T-cell (primary cell): ENCODE data around the gene GALNT6. TPM values are rescaled to one million over a fixed set of nuclear protein-coding genes. Genes with fewer than 3 reads are reported as not detected.
A peak's percentile ranks its signal among the peaks of the same experiment; 100 is the strongest.

Experiments
- ATAC-seq, 4 experiments: fragments of 200-7000 bp in 3 of 4; fragments of 150-1000 bp in 1 of 4; cut with Tn5 transposase; replicated peaks in 1 of 4; 1 replicate in 3 of 4; 2 replicates in 1 of 4; pipeline ENCODE4 v1.10.0; 2021; ENCODE audit warnings: moderate library complexity in 3 of 4, mild to moderate bottlenecking in 2 of 4, moderate number of reproducible peaks in 1 of 4
- CTCF ChIA-PET, 2 donors: fragments of 300-600 bp; sonication (Branson Sonifier 250); formaldehyde crosslinking; loops; one replicate each; lab custom pipeline; 2022; ENCODE audit warnings: antibody characterized with exemption in 2 of 2; lab: Charles Lee
- POLR2A ChIA-PET, 2 donors: fragments of 300-600 bp; sonication (Branson Sonifier 250); formaldehyde crosslinking; loops; one replicate each; lab custom pipeline; 2022; ENCODE audit warnings: antibody characterized with exemption in 2 of 2; lab: Charles Lee
- DNase-seq, 35 experiments: peaks; one replicate each; pipeline versions ENCODE4 v3.0.0 to v3.0.0-alpha.2; 2013 to 2023
- H3K27ac ChIP-seq: one replicate; pipeline ENCODE4 v1.5.1; 2013; ENCODE audit warnings: low read length
- H3K27me3 ChIP-seq, 2 experiments: replicated peaks in 1 of 2; 1 replicate in 1 of 2; 2 replicates in 1 of 2; pipeline versions ENCODE4 v1.6.1 to v1.7.0; 2013; ENCODE audit warnings: low read length in 1 of 2, mixed read lengths in 1 of 2; ENCODE audit not compliant: control insufficient read depth in 2 of 2, insufficient read depth in 2 of 2; ENCODE audit errors: extremely low read depth in 1 of 2
- H3K36me3 ChIP-seq, 2 donors: 1 replicate in 1 of 2; 2 replicates in 1 of 2; pipeline versions ENCODE4 v1.6.1 to v1.7.0; 2013; ENCODE audit warnings: low read length in 1 of 2; ENCODE audit not compliant: control insufficient read depth in 2 of 2, insufficient read depth in 1 of 2; ENCODE audit errors: extremely low read depth in 1 of 2
- H3K4me1 ChIP-seq, 2 experiments: 1 replicate in 1 of 2; 2 replicates in 1 of 2; pipeline versions ENCODE4 v1.6.1 to v1.7.0; 2013; ENCODE audit warnings: low read length in 2 of 2, mixed read lengths in 1 of 2; ENCODE audit not compliant: insufficient read depth in 2 of 2, control insufficient read depth in 1 of 2; ENCODE audit errors: extremely low read depth in 1 of 2
- H3K4me3 ChIP-seq, 2 donors: 1 replicate in 1 of 2; 2 replicates in 1 of 2; pipeline versions ENCODE4 v1.5.1 to v1.7.0; 2013; ENCODE audit warnings: mild to moderate bottlenecking in 2 of 2, low read length in 1 of 2, moderate library complexity in 1 of 2; ENCODE audit not compliant: control insufficient read depth in 1 of 2; ENCODE audit errors: extremely low read depth in 1 of 2
- H3K9me3 ChIP-seq: 2 replicates; pipeline ENCODE4 v1.7.0; 2013
- H3K27ac Mint-ChIP-seq, 2 donors: one replicate each; pipeline ENCODE4 v1.8.0; 2020 to 2021; ENCODE audit warnings: mild to moderate bottlenecking in 2 of 2, mixed read lengths in 2 of 2
- H3K27me3 Mint-ChIP-seq, 2 donors: one replicate each; pipeline ENCODE4 v1.8.0; 2021 to 2022; ENCODE audit warnings: mixed read lengths in 2 of 2
- H3K36me3 Mint-ChIP-seq: one replicate; pipeline ENCODE4 v1.8.0; 2021; ENCODE audit warnings: mixed read lengths
- H3K4me1 Mint-ChIP-seq, 3 donors: one replicate each; pipeline ENCODE4 v1.8.0; 2020 to 2022; ENCODE audit warnings: mixed read lengths in 3 of 3, mild to moderate bottlenecking in 1 of 3
- H3K4me3 Mint-ChIP-seq, 3 donors: one replicate each; pipeline ENCODE4 v1.8.0; 2020 to 2022; ENCODE audit warnings: mild to moderate bottlenecking in 3 of 3, mixed read lengths in 3 of 3, moderate library complexity in 3 of 3
- H3K9me3 Mint-ChIP-seq, 3 donors: one replicate each; pipeline ENCODE4 v1.8.0; 2020 to 2022; ENCODE audit warnings: mixed read lengths in 3 of 3
- WGBS: methylation state at CpG from one replicate; pipeline ENCODE4 v1.1.5; 2013; ENCODE audit warnings: missing lambda C conversion rate; ENCODE audit not compliant: insufficient coverage; 5-methylcytosine and 5-hydroxymethylcytosine counted together
- total RNA-seq, 35 experiments: library from RNA in 6 of 35; stranded (reverse) in 6 of 35; fragments of 120-200 nt in 1 of 35; gene quantifications; one replicate each; pipeline versions ENCODE4 v1.2.1 to v1.2.4 and lab custom pipeline; 2013 to 2026

Gene GALNT6
- total RNA-seq, 5 donors from 2014 or later (not counting 1 experiment from before 2014, with no cell fraction given) = 5.3 to 19.6 (median 7.9) TPM

DNA sequence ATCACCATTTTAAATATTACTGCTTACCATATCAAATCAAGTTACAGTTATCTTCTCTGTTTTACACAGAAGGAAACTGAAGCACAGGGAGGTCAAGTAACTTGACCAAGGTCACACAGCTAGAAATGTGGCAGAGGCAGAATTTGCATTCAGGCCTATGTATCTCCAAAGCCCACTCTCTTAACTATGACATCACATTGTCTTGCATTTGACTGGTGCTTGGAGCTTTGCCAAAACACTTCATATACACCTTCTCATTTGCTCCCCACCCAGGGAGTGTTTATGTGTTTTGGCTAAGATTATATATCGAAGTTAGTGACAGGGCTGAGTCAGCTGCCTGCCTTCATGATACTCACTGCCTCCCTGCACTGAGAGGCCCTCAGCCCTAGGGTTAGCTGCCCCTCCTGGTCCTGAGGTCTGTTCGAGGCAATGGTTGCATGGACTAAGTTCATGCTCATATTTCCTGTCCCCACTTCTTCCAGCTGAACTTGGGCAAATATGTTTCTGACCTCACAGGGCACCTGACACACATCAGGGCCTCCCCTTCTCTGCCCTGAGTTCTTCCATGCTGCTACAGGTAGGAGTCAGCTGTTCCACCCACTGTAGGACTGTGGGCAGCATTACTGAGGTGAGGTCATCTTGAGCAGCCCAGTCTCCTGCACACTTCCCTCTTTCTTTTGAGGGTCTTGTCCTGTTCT lies 1.8 kb downstream of the GALNT6 start:
- no peak overlapping the region for H3K27ac ChIP-seq
- no peaks in the 10 kb centered on the region for H3K9me3 ChIP-seq
- Mint-ChIP-seq H3K4me3 (peak overlapping the region in 2 of 3 donors; percentile 39 to 94), H3K27ac (peak overlapping the region; percentile 72 to 74), H3K9me3 (no peaks in the 10 kb centered on the region), H3K27me3 (no peaks in the 10 kb centered on the region), H3K36me3 (no peaks in the 10 kb centered on the region), H3K4me1 (peaks cover 65 to 78% (median 73%) of the 10 kb centered on the region in 3 donors)
- peaks cover 32 to 51% of the 10 kb centered on the region in 2 experiments for H3K4me1 ChIP-seq
- peak in 2 of 35 experiments; percentile 30 to 56 for DNase-seq
- no peaks in the 10 kb centered on the region for H3K36me3 ChIP-seq
- H3K27me3 ChIP-seq = no peaks in the 10 kb centered on the region
- no peak for ATAC-seq
- H3K4me3 ChIP-seq = no peak overlapping the region
- ChIA-PET CTCF (interaction anchor here in 1 of 2 donors (1.1 kb wide), 1 partner anchor 20 kb away, joined by 9 read pairs; no protein-coding TSS in a partner anchor), POLR2A (no interaction called here)
- WGBS = 29% methylated on average over 1 of the region's 2 CpGs

DNA sequence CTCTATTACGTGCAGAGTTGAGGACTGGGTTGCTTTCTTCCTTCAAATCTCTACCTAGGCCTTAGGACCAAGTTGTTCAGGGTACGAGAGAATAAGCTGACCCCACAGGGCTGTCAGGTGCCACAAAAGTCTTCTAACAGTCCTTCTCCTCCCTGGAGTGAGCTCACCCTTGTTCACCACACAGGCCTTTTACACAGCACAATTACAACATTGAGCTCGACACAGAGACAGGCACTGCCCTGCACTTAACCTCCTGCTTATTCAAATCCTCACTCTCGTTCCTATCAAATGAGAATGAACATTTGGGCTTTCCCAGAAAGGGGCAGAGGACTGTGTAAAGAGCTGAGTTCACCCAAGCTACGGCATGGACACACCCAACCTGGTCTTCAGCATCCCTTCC lies 2.4 kb downstream of the GALNT6 start:
- Mint-ChIP-seq H3K4me3 (peak overlapping the region in 1 of 3 donors; percentile 4), H3K4me1 (peaks cover 63 to 78% (median 72%) of the 10 kb centered on the region in 3 donors), H3K27ac (peak overlapping the region; percentile 29 to 46), H3K27me3 (no peaks in the 10 kb centered on the region), H3K36me3 (no peaks in the 10 kb centered on the region), H3K9me3 (no peaks in the 10 kb centered on the region)
- ATAC-seq (no peak), DNase-seq (no peak)
- ChIA-PET CTCF (interaction anchor here in 1 of 2 donors (1.1 kb wide), 1 partner anchor 20 kb away, joined by 9 read pairs; no protein-coding TSS in a partner anchor), POLR2A (interaction anchor here in 1 of 2 donors (0.6 kb wide), 1 partner anchor 22 kb away, joined by 3 read pairs; no protein-coding TSS in a partner anchor)
- peaks cover 34 to 50% of the 10 kb centered on the region in 2 experiments for H3K4me1 ChIP-seq
- no peak overlapping the region for H3K27ac ChIP-seq
- 94% methylated on average over 3 of the region's 5 CpGs for WGBS
- no peaks in the 10 kb centered on the region for H3K9me3 ChIP-seq
- H3K4me3 ChIP-seq = no peak overlapping the region
- H3K27me3 ChIP-seq = no peaks in the 10 kb centered on the region
- H3K36me3 ChIP-seq = no peaks in the 10 kb centered on the region

DNA sequence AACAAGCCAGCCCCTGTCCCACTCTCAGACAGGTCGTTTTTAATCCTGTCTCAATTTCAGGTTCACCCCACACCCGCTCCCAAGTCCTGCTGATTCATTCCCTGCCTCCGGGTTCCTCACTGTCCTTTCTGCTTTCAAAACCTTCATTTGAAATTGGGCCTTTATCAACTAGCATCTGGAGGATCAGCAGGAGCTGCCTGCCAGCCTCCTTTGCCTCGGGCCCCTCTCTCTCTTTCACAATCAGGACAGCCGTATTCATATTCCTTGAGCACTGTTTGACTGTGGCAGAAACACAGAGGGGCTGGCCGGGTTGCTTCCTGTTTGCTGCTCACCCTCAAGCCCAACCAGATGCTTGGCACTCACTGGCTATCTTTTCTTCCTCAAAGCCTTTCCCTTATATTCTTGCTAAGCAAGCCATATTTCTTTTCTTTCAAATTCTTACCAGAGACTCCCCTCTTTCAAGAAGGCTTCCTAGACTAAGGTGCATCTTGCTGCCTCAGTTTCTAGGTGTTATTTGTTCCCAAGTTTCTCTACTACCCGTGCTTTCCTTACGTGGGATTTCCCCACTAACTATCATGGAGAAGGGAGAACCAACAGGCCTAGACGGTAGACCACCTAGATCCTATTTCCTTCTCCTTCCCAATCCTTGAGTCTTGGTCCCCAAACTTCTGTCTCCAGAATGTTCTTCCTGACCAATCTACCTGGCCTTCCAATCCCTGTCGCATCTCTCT lies 3.0 kb downstream of the GALNT6 start:
- H3K9me3 ChIP-seq = no peaks in the 10 kb centered on the region
- peak overlapping the region; percentile 1 to 25 for H3K27ac Mint-ChIP-seq
- peaks cover 0 to 1% of the 10 kb centered on the region in 2 donors for H3K36me3 ChIP-seq
- H3K27ac ChIP-seq = no peak overlapping the region
- no peaks in the 10 kb centered on the region for H3K27me3 Mint-ChIP-seq
- peaks cover 31 to 50% of the 10 kb centered on the region in 2 experiments for H3K4me1 ChIP-seq
- DNase-seq (no peak), ATAC-seq (no peak)
- POLR2A ChIA-PET = interaction anchor here in 1 of 2 donors (0.6 kb wide), 1 partner anchor 21 kb away, joined by 3 read pairs; no protein-coding TSS in a partner anchor
- no peaks in the 10 kb centered on the region for H3K36me3 Mint-ChIP-seq
- WGBS = 77% methylated on average over 8 of the region's 10 CpGs
- H3K4me1 Mint-ChIP-seq = peaks cover 63 to 78% (median 72%) of the 10 kb centered on the region in 3 donors
- peak overlapping the region in 1 of 3 donors; percentile 4 for H3K4me3 Mint-ChIP-seq
- no peak overlapping the region for H3K4me3 ChIP-seq
- CTCF ChIA-PET = no interaction called here
- no peaks in the 10 kb centered on the region for H3K27me3 ChIP-seq
- H3K9me3 Mint-ChIP-seq = no peaks in the 10 kb centered on the region

DNA sequence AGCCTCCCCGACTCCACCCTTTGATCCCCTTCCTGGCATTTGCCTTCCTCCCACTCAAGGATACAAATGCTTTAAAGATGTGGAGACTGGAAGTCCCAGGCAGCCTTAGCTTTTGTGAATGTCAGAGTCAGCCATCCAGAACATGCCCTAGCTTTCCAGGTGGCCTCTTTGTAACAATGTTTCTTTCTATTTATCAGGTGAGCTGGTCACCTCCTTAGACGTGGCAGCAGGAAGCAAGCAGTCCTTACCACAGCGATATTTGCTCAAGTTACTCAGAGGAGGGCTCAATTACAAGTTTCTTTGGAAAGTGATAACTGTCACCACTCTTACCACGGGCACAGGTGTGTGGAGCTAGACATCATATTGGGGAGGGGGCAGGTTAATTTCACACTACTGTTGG lies 4.9 kb downstream of the GALNT6 start:
- no peaks in the 10 kb centered on the region for H3K9me3 Mint-ChIP-seq
- peaks cover 13% of the 10 kb centered on the region for H3K36me3 Mint-ChIP-seq
- peaks cover 0 to 20% of the 10 kb centered on the region in 2 donors for H3K36me3 ChIP-seq
- CTCF ChIA-PET = no interaction called here
- no peaks in the 10 kb centered on the region for H3K27me3 ChIP-seq
- POLR2A ChIA-PET = interaction anchor here in 1 of 2 donors (0.6 kb wide), 1 partner anchor 17 kb away, joined by 3 read pairs; no protein-coding TSS in a partner anchor
- H3K4me3 ChIP-seq = no peak overlapping the region
- no peaks in the 10 kb centered on the region for H3K9me3 ChIP-seq
- DNase-seq (no peak), ATAC-seq (no peak)
- H3K4me1 Mint-ChIP-seq = peaks cover 67 to 81% (median 76%) of the 10 kb centered on the region in 3 donors
- H3K27me3 Mint-ChIP-seq = no peaks in the 10 kb centered on the region
- no peak overlapping the region for H3K27ac Mint-ChIP-seq
- no peak overlapping the region for H3K4me3 Mint-ChIP-seq
- H3K27ac ChIP-seq = no peak overlapping the region
- 67% methylated on average over 1 of the region's 4 CpGs for WGBS
- peaks cover 42 to 50% of the 10 kb centered on the region in 2 experiments for H3K4me1 ChIP-seq

DNA sequence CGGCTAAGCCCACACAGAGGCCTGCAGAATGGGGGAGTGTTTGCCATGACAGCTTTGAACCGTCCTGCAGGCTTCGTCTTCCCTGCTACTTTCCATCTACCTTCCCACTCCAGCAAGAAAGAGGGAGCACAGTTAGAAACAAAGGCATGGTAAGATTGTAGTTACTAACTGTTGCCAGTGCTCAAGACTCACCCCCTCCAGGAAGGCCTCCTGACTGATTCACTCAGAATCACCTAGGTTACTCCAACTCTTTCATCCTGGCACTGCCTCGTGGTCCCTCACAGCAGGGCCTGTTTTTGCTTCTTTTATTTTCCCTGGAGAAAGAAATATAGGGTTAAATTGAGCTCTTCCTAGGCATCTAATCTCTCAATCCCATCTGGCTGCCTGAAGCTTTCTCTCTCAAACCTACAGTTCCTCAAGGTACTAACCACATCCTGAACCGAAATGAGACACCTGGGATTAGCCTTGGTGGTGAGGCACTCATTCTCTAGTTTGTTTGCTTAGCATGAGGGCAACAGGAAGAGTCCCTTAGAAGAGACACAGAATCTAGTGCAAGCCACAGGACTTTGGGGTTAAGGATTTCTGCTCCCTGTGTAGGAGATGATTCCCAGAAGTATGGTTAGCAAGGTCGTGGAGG lies 7.8 kb downstream of the GALNT6 start:
- Mint-ChIP-seq H3K9me3 (no peaks in the 10 kb centered on the region), H3K27ac (peak overlapping the region; percentile 32 to 69), H3K4me1 (peaks cover 42 to 53% (median 51%) of the 10 kb centered on the region in 3 donors), H3K27me3 (no peaks in the 10 kb centered on the region), H3K4me3 (peak overlapping the region in 1 of 3 donors; percentile 48), H3K36me3 (peaks cover 37% of the 10 kb centered on the region)
- WGBS = 40% methylated on average over 1 of the region's 6 CpGs
- ChIA-PET POLR2A (interaction anchor here (0.6 kb wide), 2 partner anchors 111 to 375 kb away, joined by 3 to 7 read pairs; no protein-coding TSS in a partner anchor), CTCF (interaction anchor here in 1 of 2 donors (0.7 kb wide), 1 partner anchor 53 kb away, joined by 3 read pairs; no protein-coding TSS in a partner anchor)
- H3K4me3 ChIP-seq = no peak overlapping the region
- peaks cover 25 to 38% of the 10 kb centered on the region in 2 experiments for H3K4me1 ChIP-seq
- peaks cover 8 to 35% of the 10 kb centered on the region in 2 donors for H3K36me3 ChIP-seq
- H3K27ac ChIP-seq = no peak overlapping the region
- no peaks in the 10 kb centered on the region for H3K9me3 ChIP-seq
- ATAC-seq (peak; percentile 52 to 85 (median 60)), DNase-seq (no peak)
- H3K27me3 ChIP-seq = no peaks in the 10 kb centered on the region
